Kidney (tissue), 14 donors: ENCODE measurements around the gene NCK1. TPM values are rescaled to one million over a fixed set of nuclear protein-coding genes. Genes with fewer than 3 reads are reported as not detected.

ENCODE experiments used
- DNase-seq, 5 donors: peaks; one replicate each; pipeline ENCODE4 v3.0.0-alpha.2; 2013 to 2020
- FAIRE-seq: peaks from 2 replicates; lab custom pipeline; 2012; peaks lifted over from hg19 to GRCh38; lab: Jason Lieb, UNC
- H3K27ac ChIP-seq, 2 donors: one replicate each; pipeline ENCODE4 v1.7.0; 2013; ENCODE audit warnings: low read depth in 2 of 2, low read length in 2 of 2, inconsistent platforms in 1 of 2
- H3K27me3 ChIP-seq: one replicate; pipeline ENCODE4 v1.7.1; 2013; ENCODE audit warnings: low read length, inconsistent platforms; ENCODE audit not compliant: control insufficient read depth, insufficient read depth
- H3K36me3 ChIP-seq, 3 donors: one replicate each; pipeline versions ENCODE4 v1.7.0 to v1.7.1; 2013; ENCODE audit warnings: low read length in 3 of 3, control low read depth in 1 of 3, inconsistent platforms in 1 of 3; ENCODE audit not compliant: insufficient read depth in 3 of 3, control insufficient read depth in 2 of 3
- H3K4me1 ChIP-seq, 3 donors: one replicate each; pipeline versions ENCODE4 v1.7.0 to v1.7.1; 2013; ENCODE audit warnings: low read length in 3 of 3, inconsistent platforms in 1 of 3, low read depth in 1 of 3; ENCODE audit not compliant: control insufficient read depth in 2 of 3, insufficient read depth in 2 of 3
- H3K4me3 ChIP-seq, 3 donors: one replicate each; pipeline versions ENCODE4 v1.7.0 to v1.8.1; 2013; ENCODE audit warnings: low read length in 3 of 3, control low read depth in 1 of 3, inconsistent platforms in 1 of 3
- H3K9ac ChIP-seq, 3 donors: one replicate each; pipeline versions ENCODE4 v1.7.0 to v1.7.1; 2013; ENCODE audit warnings: low read length in 3 of 3, control low read depth in 1 of 3, inconsistent platforms in 1 of 3
- H3K9me3 ChIP-seq, 3 donors: one replicate each; pipeline versions ENCODE4 v1.7.0 to v1.7.1; 2013; ENCODE audit warnings: low read length in 3 of 3, control low read depth in 1 of 3, inconsistent platforms in 1 of 3; ENCODE audit not compliant: control insufficient read depth in 2 of 3, insufficient read depth in 1 of 3
- CTCF ChIP-seq: IDR thresholded peaks from 3 replicates; pipeline ENCODE4 v1.5.1; 2012; ENCODE audit warnings: mild to moderate bottlenecking, moderate library complexity, borderline replicate concordance; ENCODE audit not compliant: insufficient read depth; ENCODE audit errors: extremely low read depth
- intact Hi-C: fragments of 100-400 bp; cut with DNase I; formaldehyde crosslinking; loops from one replicate; pipeline ENCODE4 v1.11.1; 2022
- polyA plus RNA-seq: library from polyadenylated mRNA; stranded (reverse); fragments of 350-450 nt; fragmentation: Illumina TruSeq; extraction: RNeasy Lipid Tissue Mini Kit (QIAGEN cat#74804); gene quantifications from one replicate; pipeline ENCODE4 v1.2.3, GENCODE V29; 2014; ENCODE audit warnings: low read depth, low replicate concordance; ENCODE audit not compliant: insufficient read depth
- total RNA-seq: library from RNA; stranded (reverse); fragmentation: NEBNext Ultra II Directional; extraction: Animal tissue kit (Norgen Biotek cat#: 25700); gene quantifications from one replicate; pipeline ENCODE4 v1.2.1, GENCODE V29; 2021
- donor health status: control.
- donor health status: control.
- donor health status: control.
- donor health status: control.
- donor health status: control.
- donor health status: DM: yes; HTN: yes; CAD: no.
- donor health status: Normal renal cell carcinoma (clear cell type).

Gene NCK1
- total and polyA plus RNA-seq, 2 donors from 2014 or later, result 12.6 to 46.8 TPM

GRCh38 chr3:136932523-136932922 lies 70.5 kb downstream of the NCK1 start:
- Histone ChIP-seq H3K9me3 (peaks cover 0 to 5% (median 0%) of the 10 kb centered on the region in 3 donors), H3K4me3 (no peak overlapping the region), H3K9ac (no peak overlapping the region), H3K27me3 (no peaks in the 10 kb centered on the region), H3K27ac (no peak overlapping the region), H3K4me1 (no peaks in the 10 kb centered on the region), H3K36me3 (peaks cover 0 to 4% (median 0%) of the 10 kb centered on the region in 3 donors)
- intact Hi-C loops, result no loop called here
- no peak for FAIRE-seq
- TF ChIP-seq CTCF, result no peak
- no peak for DNase-seq

GRCh38 chr3:136932978-136933772 lies 71.2 kb downstream of the NCK1 start:
- FAIRE-seq (no peak), DNase-seq (no peak)
- no peak for TF ChIP-seq CTCF
- H3K9me3 ChIP-seq, result peaks cover 0 to 5% (median 0%) of the 10 kb centered on the region in 3 donors
- intact Hi-C loops, result no loop called here
- no peak overlapping the region for H3K4me3 ChIP-seq
- H3K27me3 ChIP-seq, result no peaks in the 10 kb centered on the region
- no peak overlapping the region for H3K27ac ChIP-seq
- H3K4me1 ChIP-seq, result no peaks in the 10 kb centered on the region
- no peak overlapping the region for H3K9ac ChIP-seq
- peaks cover 0 to 3% (median 0%) of the 10 kb centered on the region in 3 donors for H3K36me3 ChIP-seq

- H3K4me1 ChIP-seq, result no peaks in the 10 kb centered on the region
Measured at GRCh38 chr3:136937175-136937574, 75.2 kb downstream of the NCK1 start.

More at GRCh38 chr3:136937175-136937574, 75.2 kb downstream of the NCK1 start:
- Histone ChIP-seq H3K4me3 (no peak overlapping the region), H3K27me3 (no peaks in the 10 kb centered on the region), H3K27ac (no peak overlapping the region), H3K9ac (no peak overlapping the region), H3K9me3 (peaks cover 0 to 5% (median 0%) of the 10 kb centered on the region in 3 donors), H3K36me3 (no peaks in the 10 kb centered on the region)
- intact Hi-C loops, result no loop called here
- no peak for TF ChIP-seq CTCF
- FAIRE-seq (no peak), DNase-seq (no peak)
